KBM-7 (cell line): ENCODE measurements around the gene USP3.

Experiments
- DNase-seq: peaks from one replicate; pipeline ENCODE4 v3.0.0-alpha.2; 2015
- in situ Hi-C: fragments of 300-500 bp; cut with MboI; formaldehyde crosslinking; loops from 2 replicates; pipeline ENCODE4 v1.14.3; 2020; ENCODE audit warnings: low sequenced_read_pairs, low pct_unique_long_range_greater_than_20kb, mixed read lengths

Gene USP3

DNA sequence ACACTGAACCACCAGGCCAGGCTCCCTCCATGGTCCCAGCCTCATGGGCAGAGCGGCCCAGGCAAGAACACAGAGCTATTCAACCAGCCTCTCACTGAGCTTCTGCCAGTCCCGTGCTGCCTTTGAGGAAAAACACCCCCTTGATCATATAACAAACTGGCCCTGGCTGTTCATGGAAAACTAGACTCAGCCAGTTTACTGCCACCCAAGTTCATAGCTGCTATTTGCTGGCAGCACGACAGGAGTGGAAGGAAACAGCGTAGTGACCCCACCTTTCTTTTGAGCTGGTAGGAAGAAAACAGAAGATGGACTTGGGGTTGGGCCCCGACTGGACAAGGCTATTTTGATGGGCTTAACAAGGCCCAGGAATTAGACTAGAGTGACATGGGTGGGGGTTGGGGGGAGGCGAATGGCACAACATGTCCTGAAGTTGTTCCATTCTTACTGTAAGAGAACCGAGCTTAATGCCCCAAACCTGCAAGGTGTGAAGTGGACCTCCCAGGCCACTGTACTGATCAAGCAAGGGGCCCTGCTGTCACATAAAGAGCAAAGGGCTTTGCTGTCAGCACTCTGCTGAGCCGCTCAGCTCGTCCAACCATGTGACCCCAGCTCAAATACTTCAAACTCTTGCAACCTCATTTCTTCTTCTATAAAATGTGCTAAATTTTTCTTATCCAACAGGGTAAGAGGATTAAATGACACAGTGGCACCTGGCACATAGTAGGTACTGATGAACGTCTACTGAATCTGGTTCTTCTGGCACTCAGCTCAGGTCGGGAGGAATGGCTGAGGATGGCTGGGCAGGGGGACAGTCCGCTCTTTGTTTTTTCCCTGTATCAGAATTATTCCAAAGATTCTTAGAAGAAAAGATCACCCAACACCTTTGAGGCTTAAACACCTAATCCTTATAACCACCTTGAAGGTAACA lies 94.3 kb downstream of the USP3 start:
- in situ Hi-C loops: no loop called here
- no peak for DNase-seq

DNA sequence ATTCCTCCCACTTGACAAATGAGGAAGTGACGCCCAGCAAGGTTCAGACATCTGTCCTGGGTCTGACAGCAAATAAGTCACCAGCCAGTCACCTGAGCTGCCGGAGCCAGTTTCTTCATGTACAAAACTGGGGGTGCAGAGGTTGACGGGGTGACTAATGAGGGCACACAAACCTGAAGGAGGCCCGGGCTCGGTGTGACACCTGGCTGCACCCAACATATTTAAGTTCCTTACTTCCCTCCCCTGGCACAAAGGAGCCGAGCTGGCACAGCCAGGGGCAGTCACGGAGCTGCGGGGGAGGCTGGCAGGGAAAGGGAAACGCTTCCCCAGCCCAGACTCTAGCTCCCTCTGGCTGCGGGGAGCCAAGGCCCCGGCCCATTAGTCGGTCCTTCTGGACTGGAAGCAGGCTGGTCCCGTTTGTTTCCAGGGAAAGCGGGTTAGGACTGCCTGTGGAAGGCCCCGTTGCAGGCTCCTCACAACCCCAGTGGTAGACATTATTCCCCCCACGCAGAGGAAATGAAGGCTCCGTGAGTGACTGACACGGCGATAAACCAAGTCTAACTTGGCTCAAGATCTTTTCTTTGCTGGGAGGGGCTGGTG lies 95.1 kb downstream of the USP3 start:
- DNase-seq: peak; percentile 91

DNA sequence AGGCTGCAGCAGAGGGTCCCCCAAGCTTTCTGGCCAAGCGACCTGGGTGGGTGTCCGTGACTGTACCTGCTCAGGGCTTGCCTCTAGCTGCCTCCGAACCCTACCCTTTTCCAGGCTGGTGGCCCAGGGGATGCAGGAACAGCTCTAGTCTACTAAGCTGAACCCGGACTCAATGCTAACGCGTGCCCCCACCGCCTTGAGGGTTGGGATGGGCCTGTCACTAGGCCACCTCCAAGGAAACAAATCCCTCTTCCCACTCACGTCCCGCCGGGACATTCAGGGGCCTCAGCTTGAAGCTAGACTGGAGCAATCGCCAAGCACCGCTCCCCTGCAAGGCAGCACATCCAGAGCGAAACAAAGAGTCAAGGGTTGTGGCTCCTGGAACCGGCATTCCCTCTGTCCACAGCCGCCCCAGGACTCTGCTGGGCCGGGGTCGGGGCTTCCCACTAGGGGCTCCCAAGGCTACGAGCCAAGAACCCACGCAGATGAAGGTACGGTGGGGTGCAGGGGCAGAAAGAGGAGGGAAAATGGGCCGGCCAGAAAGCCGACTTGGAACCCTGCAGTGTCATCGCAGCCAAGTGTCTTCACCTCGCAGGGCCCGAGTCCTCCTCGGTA lies 95.7 kb downstream of the USP3 start:
- DNase-seq: no peak
- in situ Hi-C loops: loop anchor here (25.0 kb wide), 1 partner anchor 462 kb away; no protein-coding TSS in a partner anchor

More for the DNA sequence above, 95.1 kb downstream of the USP3 start:
- in situ Hi-C loops: no loop called here

DNA sequence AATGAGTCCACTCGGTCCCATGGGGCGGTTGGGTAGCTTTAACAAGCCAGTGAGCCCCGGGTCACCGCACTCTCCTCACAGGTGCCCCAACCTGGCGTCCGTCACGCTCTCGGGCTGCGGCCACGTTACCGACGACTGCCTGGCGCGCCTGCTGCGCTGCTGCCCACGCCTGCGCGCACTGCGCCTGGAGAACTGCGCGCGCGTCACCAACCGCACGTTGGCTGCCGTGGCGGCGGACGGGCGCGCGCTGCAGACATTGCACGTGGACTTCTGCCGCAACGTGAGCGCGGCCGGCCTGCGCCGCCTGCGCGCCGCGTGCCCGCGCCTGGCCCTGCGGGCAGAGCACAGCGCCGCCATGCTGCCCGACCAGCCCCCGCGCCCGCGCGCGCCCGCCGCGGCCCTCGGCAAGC lies 96.2 kb downstream of the USP3 start:
- in situ Hi-C loops: loop anchor here (25.0 kb wide), 1 partner anchor 462 kb away; no protein-coding TSS in a partner anchor

DNA sequence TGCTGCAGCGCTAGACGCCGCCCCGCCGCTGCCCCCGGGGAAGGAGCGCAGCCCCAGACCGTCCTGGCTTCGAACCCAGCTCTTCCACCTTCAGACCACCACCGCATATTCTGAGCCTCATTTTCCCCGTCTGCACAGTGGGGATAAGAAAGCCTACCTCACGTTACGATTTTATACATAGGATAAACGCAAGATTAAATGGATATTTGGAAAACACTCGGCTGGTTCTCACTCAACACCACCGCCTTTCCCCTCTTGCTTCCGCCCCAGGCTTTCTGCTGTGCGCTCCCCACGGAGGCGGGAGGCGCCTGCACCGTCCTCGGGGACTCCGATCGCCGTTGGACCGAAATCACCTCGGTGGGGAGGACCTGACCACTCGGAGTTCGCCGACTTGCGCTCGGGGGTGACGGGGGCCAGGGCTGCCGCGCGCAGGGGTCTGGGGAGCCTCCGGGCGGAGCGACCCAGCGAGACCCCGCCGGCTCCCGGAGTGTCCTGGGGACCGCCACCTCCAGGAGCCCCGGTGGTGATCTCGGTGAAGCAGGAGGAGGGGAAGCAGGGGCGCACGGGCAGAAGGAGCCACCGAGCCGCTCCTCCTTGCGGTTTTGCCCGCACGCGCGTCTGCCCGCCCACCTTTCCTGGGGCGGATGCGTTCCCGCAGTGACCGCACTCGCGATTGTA lies 96.8 kb downstream of the USP3 start:
- DNase-seq: peak; percentile 74
- in situ Hi-C loops: loop anchor here (25.0 kb wide), 1 partner anchor 461 kb away; no protein-coding TSS in a partner anchor

More for the DNA sequence above, 96.2 kb downstream of the USP3 start:
- peak; percentile 97 for DNase-seq

DNA sequence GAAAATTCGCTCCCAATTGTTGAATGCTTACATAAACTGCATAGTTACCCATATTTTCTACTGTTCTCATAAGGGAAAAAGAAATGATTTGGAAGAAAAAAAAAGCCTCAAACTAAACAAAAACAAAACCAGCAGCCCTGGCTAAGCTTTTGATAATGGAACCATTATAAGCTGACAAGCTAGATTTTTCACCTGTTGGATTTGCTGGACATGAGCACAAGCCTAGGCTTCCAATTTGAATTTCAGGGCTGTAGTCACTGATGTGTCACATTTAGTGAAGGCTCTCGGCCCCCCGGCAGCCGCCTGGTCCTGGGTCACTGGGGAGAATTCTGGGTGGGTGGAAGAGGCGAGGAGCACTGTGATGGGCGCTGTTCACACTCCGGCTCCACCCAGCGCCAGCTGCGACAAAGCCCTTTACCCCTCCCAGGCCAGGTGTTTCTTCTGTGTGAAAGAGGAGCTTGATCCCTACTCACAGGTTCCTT lies 97.4 kb downstream of the USP3 start:
- in situ Hi-C loops: loop anchor here (25.0 kb wide), 1 partner anchor 461 kb away; no protein-coding TSS in a partner anchor
- peak; percentile 19 for DNase-seq

DNA sequence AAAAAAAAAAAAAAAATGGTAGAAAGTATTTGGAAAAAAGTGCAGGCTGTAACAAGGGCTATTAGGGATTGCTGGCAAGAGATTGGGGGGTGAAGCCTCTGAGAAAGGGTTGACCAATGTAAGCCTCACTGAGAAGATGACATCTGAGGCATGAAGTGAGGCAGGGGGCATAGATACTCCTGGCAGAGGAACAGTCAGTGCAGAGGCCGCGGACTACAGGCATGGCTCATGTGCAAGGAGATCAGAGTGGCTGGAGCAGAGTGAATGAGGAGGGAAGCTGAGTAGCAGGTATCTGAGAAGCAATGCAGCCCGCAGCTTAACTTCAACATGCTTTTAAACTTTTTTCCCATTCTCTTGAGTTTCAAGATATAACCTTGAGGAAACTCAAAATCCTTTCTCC lies 98.2 kb downstream of the USP3 start:
- DNase-seq: no peak
- in situ Hi-C loops: loop anchor here (25.0 kb wide), 1 partner anchor 460 kb away; no protein-coding TSS in a partner anchor

DNA sequence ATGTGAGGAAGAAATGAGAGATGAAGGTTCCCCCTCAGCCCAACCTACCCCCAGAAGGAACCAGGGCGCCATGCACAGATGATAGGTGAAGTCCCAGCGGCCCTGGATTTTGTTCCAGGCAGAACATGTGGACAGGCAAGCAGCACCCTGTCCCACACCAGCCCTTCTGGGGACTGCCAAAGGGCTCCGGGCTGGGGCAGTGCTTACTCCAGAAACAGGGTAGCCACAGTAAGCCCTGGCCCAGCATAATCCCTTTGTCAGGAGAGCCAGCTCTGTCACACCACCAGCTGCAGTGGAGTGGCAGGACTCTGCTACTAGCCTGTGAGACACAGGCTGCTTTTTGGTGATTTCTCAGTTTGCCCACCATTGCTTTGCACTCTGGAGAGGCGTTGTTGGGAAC lies 99.1 kb downstream of the USP3 start:
- in situ Hi-C loops: loop anchor here (25.0 kb wide), 1 partner anchor 459 kb away; no protein-coding TSS in a partner anchor
- no peak for DNase-seq

DNA sequence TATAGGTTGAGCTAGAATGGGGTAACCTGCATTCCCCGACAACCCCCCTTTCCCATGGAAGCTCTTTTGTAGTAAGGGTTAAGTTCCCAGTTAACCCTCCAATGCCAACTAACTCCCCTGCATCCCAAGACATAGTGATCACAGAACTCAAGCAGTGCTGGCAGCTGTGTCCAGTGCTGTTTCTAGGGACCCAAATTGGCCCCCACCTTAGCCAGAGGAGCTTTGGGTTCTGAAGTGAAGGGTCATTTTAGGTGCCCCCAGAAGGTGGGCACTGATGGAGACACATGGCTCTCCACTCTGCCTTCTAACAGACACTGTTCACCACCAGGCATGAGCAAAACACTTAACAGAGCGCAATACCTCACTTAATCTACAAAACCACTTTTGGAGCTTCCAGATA lies 99.9 kb downstream of the USP3 start:
- in situ Hi-C loops: loop anchor here (25.0 kb wide), 1 partner anchor 458 kb away; no protein-coding TSS in a partner anchor
- no peak for DNase-seq

DNA sequence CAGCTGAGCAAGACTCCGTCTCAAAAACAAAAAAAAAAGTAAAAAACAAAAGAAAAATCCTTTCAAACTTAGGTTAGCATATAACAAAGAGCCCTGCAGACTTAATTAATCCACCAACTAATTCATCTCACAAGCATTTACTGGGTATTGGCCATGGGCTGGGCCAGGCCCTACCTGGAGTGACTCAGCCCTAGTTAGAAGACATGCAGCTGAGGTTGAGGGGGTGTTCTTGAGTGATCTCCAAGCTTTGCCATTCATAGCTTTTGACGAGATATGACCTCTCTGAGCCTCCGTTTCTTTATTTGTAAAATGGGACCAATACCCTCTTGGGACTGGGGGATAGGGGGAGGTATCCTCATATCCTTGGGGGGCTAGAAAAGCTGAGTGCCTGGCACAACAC lies 100.6 kb downstream of the USP3 start:
- no peak for DNase-seq
- in situ Hi-C loops: loop anchor here (25.0 kb wide), 1 partner anchor 457 kb away; no protein-coding TSS in a partner anchor

DNA sequence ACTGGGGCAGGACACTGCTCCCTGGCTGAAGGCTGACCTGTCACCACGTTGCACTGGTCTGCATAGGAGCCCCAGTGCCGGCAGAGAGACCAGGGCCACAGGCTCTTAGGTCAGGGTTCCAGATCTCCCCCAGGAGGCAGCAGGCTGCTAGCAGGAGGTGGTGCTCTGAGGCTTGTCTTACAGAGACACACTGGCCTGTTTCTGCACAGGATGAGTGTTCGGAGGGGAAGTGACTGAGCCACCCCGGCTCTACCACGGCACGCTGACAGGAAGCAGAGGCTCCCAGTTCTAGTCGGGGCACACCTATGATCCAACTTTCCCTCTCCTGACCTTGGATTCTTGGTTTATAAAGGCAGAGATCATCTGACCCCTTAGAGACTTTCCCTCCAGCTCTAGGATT lies 101.4 kb downstream of the USP3 start:
- peak; percentile 75 for DNase-seq
- in situ Hi-C loops: loop anchor here (25.0 kb wide), 1 partner anchor 456 kb away; no protein-coding TSS in a partner anchor

DNA sequence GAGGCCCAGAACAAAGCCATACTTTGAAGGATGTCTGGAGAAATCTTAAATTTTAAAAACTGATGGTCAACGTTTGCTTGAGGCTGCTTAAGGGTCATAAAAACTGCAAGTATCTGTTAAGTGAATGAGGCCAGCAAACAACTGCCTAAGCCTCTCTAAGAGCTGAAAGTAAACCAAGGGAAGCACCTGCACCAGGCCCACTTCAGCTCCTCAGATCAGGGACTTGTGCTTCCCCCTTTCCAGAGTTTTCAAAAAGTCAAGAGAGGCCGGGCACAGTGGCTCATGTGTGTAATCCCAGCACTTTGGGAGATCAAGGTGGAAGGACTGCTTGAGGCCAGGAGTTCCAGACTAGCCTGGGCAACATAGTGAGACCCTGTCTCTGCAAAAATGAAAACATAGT lies 101.9 kb downstream of the USP3 start:
- DNase-seq: no peak
- in situ Hi-C loops: loop anchor here (25.0 kb wide), 1 partner anchor 456 kb away; no protein-coding TSS in a partner anchor

DNA sequence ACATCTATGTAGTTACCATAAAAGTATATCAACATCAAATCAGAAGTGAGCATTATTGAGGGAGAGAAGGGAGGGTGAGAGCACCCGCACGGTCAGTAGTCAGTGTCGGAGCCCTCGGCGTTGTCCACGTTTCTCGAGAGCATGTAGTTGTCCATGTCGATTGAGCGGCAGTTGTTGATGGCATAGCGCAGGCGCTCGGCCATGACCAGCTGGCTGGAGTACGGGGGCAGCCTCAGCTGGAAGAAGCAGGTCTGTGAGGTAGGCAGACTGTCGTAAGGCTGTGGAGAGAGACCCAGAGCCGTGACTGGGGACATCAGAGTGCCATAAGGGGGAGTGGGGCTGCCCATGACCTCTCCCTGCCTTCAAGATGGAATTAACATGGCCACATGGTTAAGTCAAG lies 104.6 kb downstream of the USP3 start:
- in situ Hi-C loops: loop anchor here (25.0 kb wide), 1 partner anchor 453 kb away; no protein-coding TSS in a partner anchor
- no peak for DNase-seq

DNA sequence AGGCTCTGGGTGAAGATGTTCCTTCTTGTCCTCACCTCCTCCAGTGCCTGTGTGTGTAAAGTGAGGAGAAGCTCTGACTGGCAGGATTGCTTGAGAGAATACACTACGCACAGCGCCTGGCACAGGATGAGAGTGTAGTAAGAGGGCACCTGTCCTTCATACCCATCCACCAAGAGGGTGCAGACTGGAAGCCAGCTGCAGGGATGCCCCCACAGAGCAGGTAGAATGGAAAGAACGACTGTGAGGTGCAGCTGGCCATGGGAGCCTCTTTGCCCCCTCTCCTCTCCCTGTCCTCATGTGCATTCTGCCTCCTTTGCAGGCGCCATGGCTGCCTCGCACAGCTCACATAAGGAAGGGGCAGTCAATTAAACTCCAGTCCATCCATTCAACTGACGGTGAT lies 105.1 kb downstream of the USP3 start:
- in situ Hi-C loops: loop anchor here (25.0 kb wide), 1 partner anchor 453 kb away; no protein-coding TSS in a partner anchor
- no peak for DNase-seq

DNA sequence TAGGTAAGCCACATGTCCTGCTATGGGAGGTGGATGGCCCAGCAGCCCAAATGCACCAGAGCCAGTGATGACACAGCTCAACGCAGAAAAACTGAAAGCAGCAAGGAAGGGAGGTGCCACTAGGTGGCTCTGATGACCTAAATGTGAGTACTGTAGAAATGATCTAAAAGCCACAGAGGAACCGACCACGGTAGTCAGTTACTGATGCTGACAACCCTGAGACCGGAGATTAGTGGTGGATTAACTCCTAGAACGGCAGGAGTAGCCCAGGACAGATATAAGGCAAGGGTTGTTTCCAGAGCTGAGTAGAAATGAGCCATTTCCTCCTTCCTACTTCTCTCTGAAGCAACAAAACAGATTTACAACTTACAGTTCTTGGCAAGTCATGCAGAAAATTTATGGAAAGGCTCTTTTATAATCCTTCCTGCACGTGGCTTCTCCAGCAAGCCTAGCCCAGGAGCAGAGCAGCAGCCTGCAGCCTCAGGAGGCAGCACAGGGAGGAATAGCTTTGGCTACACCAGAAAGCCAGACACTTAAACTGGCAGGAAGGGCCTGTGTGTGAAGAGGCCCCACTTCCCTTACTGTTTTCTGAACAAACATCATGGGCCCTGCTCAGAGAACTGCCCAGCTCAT lies 105.9 kb downstream of the USP3 start:
- DNase-seq: peak; percentile 99
- in situ Hi-C loops: loop anchor here (25.0 kb wide), 1 partner anchor 452 kb away; no protein-coding TSS in a partner anchor

DNA sequence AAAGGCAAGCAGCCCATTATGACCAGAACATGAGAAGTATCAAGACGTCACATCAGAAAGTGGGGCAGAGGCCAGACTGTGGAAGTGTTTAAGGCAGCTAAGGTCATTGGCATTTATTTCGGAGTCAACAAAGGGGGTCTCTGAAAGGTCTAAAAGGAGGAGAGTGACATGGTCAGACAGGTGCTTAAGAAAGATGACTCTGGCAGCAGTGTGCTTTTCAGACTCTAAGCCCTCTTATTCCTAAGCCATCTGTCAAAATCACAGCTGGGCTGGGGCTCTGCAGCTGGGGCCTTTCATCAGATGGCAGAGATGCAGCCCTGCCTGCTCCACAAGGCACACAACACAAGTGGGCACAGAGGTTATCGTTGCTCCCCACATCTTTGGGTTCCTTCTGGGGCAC lies 106.8 kb downstream of the USP3 start:
- DNase-seq: no peak
- in situ Hi-C loops: loop anchor here (25.0 kb wide), 1 partner anchor 451 kb away; no protein-coding TSS in a partner anchor

DNA sequence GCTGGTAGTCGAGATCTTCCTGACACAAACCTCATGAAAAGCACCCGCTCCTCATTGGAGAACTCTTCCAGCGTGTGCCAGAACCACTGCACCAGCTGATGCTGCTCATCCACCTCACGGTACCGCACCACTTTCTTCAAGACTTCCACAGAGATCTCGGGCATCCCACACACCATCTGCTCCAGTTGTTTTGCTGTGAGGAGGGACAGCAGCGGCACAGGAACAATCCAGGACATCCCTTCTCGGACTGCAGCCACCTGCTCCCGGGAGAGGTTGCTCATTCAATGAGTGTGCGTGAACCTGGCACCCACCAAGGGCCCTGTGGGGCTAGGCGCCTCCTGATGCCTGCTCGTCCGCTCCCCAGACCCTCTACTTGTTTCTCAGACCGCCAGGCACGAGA lies 107.9 kb downstream of the USP3 start:
- in situ Hi-C loops: loop anchor here (25.0 kb wide), 1 partner anchor 450 kb away; no protein-coding TSS in a partner anchor
- no peak for DNase-seq

DNA sequence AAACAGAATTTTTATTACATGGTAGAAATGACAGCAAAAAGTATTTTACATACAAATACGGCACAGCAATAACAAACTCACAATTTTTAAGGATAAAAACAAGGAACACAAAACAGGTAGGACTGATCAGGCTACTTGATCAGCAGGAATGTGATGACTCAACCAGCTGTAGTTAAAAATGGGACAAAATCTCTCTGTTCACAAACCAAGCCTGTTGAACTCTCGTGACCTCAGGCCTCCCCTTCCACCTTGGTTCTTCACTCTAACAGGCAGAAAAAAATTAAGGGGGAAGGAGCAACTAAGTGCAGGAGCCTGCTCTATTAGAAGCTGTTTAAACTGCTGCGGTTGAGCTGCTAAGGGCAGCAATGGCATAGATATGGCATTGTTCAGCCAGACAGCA lies 111.5 kb downstream of the USP3 start:
- in situ Hi-C loops: loop anchor here (25.0 kb wide), 1 partner anchor 446 kb away; no protein-coding TSS in a partner anchor
- DNase-seq: no peak
